ENCODE measurements around the gene TLCD5. TPM values are rescaled to one million over a fixed set of nuclear protein-coding genes. Genes with fewer than 3 reads are reported as not detected.

Gene TLCD5
- total RNA-seq, 1 experiment from 2014 or later = 0.38 TPM

GRCh38 chr11:120336641-120337354 is 11.7 kb downstream of the TLCD5 start:
- peak; percentile 61 for DNase-seq (ENCODE audit: low spot score)

DNA sequence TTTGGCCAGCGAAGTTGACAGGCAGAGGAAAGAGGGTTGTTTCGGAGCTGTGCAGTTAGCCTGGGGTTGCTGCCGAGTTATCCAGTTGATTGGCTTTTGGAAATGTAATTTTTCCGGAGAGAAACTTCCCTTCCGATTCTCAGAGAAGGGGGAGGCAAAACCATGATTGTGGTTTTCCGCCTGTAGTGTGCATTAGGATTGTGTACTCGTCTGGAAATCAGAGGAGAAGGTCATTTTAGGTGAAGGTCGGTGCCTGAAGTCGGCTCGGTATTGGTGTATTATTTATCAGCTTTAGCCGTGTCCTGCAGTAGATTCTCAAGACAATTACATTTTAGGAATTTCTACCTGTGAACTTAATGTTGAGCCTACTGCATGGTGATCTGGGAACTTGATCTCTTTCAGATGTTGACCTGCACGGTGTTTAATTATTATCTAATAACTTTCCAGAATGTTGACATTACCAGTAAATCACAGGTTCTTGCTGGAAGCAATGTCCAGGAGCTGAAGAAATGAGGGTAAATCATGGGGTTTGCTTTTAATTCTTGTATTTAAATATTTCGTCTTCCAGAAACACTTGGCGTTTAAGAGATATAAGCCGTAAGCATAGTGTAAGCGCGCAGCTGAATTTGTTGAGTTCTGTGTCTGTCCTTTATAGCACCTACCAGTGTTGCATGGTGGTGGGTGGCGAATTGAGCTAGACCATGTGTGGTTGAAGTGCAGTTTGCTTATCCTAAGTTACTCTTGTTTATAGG is 12.4 kb downstream of the TLCD5 start:
- DNase-seq (ENCODE audit: low spot score) = peak; percentile 70

GRCh38 chr11:120338107-120338933 is 13.2 kb downstream of the TLCD5 start:
- peak; percentile 53 for DNase-seq (ENCODE audit: low spot score)

- DNase-seq (ENCODE audit: low spot score) = peak; percentile 64
Observed at GRCh38 chr11:120339394-120339890, 14.3 kb downstream of the TLCD5 start.

DNA sequence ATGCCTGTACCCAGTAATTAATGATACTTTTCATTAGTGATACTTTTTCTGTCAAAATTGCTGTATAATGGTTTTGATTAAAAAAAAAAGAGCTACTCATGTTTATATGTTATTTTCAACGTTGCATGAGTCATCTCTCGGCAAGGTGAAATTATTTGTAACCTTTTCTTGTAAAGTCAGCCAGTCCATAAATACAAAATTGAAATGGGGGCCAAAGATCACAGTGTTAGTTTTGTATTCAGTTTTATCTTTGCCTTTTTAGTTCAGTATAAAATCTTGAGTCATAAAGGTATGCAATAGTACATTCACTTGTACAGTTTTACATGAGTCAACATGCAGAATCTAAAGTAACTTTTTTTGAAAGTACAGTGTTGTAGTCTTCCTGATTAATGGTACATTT is 15.4 kb downstream of the TLCD5 start:
- DNase-seq (ENCODE audit: low spot score) = no peak

GRCh38 chr11:120342226-120342625 is 17.1 kb downstream of the TLCD5 start:
- DNase-seq (ENCODE audit: low spot score) = no peak

DNA sequence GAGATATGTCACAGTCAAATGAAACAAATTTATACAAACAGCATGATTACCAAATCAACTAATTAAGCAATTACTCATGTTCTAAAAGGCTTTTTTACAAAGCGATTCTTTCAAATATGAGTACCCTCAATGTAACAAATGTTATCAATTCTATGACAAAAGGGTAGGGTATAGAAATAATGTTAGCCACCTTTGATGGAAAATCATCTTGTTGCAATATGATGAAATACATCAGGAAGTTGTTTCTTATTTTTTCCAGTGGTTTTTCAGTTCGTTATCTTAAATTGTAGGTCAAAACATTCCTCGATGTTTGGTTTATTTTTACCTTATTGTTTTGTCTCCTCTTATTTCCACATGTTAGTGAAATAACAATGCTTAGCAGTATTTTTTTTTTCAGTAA is 17.6 kb downstream of the TLCD5 start:
- DNase-seq (ENCODE audit: low spot score) = no peak

- DNase-seq (ENCODE audit: low spot score) = no peak
Observed at GRCh38 chr11:120343429-120343828, 18.3 kb downstream of the TLCD5 start.

- DNase-seq (ENCODE audit: low spot score) = peak; percentile 83
Observed at GRCh38 chr11:120344302-120345004, 19.4 kb downstream of the TLCD5 start.

DNA sequence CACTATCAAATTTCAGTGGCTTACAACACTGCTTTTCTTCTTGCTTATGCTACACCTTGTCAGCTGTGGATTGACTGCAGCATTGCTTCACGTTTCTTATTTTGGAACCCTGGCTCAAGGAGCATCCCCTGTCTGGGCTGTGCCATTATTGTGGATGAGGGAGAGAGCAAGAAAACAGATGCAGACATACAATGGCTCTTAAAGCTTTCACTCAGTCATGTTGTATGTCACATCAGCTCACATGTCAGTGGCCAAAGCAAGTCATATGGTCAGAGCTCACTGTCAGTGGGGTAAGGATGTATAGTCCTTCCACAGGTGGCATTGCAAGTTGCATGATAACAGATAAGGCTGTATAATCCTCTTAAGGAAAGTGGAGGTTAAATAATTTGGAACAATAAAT is 21.1 kb downstream of the TLCD5 start:
- DNase-seq (ENCODE audit: low spot score) = no peak

DNA sequence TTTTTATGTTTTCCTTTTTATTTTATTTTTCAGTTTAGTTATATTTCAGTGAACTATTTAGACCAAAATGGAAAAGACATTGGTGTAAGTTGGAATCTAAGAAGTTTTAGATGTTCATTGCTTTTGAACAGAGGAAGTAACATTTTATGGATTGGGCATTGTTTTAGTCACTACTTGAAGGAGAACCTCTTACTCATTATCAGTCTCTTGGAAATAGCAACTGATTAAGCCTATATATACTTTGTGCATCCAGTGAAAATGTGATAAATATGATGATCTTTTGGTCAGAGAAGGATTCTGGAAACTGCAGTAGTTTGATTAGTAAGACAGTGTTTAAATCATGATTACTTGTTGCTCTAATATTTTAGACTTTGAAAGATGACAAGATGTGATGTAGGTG is 25.5 kb downstream of the TLCD5 start:
- DNase-seq (ENCODE audit: low spot score) = no peak

DNA sequence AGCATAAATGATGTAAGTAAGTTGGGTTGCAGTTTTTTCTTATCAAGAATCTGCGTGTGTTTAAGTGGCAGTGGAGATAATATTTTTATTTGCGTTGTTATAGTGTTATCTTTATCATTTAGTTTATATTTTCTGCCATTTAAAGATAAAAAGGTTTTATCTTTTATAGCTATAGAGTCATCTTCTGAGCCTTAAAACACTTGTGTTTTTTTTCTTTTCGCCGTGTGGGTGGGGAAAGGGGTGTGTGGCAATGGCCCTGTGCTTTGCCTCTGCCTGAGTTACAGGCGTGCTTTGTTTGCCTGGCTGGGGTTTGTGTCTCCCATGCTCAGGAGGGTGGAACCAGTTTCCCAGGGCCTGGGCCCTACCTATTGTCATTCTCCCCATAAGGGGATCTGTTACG is 27.3 kb downstream of the TLCD5 start:
- DNase-seq (ENCODE audit: low spot score) = no peak

DNA sequence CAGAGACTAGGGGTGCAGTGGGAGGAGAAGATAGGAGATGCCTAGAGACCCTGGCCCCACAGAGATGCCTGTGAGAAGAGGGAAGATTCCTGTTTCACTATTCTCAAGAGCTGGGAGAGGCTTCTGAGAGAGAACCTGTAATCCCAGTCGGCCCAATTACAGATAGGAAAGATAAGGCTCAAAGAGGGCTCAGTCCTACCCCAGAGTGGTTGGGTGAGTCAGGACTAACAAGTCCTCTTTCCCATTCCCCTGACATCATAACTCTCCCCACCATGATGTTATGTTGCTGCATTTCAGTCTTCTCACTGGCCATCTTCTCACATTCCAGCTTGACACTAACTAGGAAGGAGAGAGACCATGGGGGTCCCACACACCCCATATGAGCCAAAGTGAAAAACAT is 29.0 kb downstream of the TLCD5 start:
- no peak for DNase-seq (ENCODE audit: low spot score)

GRCh38 chr11:120354779-120355178 is 29.7 kb downstream of the TLCD5 start:
- DNase-seq (ENCODE audit: low spot score) = no peak

DNA sequence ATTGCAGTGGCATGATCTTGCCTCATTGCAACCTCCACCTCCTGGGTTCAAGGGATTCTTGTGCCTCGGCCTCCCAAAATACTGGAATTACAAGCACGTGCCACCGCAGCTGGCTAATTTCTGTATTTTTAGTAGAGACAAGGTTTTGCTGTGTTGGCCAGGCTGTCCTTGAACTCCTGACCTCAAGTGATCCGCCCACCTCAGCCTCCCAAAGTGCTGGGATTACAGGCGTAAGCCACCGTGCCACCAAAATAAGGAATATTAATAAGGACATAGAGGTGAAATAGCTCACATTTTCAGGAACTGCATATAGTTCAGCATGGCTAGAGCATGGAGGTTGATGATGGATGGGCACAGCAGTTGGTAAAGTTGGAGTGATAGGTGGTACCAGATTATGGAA is 32.5 kb downstream of the TLCD5 start:
- no peak for DNase-seq (ENCODE audit: low spot score)

DNA sequence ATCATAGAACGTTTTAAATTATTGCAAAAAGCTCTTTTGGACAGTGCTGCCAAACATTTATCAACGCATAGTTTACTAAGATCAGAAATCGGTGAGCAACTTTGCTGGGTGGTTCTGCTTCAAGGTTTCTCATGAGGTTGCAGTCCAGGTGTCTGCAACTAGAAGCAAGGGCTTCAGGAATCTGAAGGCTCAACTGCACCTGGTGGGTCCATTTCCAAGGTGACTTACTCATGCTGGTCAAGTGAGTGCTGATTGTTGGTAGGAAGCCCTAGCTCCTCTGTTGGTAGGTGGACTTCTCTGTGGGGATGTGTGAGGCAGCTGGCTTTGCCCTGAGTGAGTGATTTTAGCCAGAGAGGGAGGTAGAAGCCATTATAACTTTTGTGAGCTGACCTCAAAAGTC is 33.6 kb downstream of the TLCD5 start:
- no peak for DNase-seq (ENCODE audit: low spot score)

- no peak for DNase-seq (ENCODE audit: low spot score)
Observed at GRCh38 chr11:120363436-120363835, 38.3 kb downstream of the TLCD5 start.

- no peak for DNase-seq (ENCODE audit: low spot score)
Observed at GRCh38 chr11:120365512-120365911, 40.4 kb downstream of the TLCD5 start.

DNA sequence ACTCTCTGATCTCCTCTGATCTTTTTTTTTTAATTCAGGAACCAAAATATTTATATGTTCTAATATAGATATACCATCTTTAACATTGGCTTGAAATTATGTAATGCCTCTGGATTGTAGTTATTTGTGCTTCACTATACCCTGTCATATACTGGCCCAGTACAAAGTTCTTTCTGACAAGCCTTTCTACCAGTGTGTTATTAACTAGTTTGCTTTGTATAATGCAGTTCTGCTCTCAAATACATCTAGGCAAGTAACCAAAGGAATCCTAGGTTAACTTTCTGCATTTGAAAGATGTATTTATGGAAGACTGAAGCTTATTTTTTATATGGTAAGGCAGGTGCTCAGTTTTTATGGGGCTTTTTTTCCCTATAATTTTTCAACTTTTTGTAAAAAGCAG is 47.2 kb downstream of the TLCD5 start:
- no peak for DNase-seq (ENCODE audit: low spot score)

- DNase-seq (ENCODE audit: low spot score) = no peak
Observed at GRCh38 chr11:120375076-120375475, 50.0 kb downstream of the TLCD5 start.

DNA sequence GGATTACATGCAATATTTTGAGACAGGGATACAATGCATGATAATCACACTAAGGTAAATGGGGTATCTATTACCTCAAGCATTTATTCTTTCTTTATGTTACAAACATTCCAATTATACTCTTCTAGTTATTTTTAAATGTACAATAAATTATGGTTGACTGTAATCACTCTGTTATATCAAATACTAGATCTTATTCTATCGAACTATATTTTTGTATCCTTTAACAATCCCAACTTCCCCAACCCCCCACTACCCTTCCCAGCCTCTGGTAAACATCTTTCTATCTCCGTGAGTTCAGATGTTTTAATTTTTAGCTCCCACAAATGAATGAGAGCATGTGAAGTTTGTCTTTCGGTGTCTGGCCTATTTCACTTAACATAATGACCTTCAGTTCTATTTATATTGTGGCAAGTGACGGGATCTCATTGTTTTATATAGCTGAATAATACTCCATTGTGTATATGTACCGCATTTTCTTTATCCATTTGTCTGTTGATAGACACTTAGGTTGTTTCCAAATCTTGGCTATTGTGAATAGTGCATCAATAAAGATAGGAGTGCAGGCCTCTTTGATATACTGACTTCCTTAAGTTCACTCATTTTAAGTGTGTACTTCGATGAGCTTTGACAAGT is 51.6 kb downstream of the TLCD5 start:
- DNase-seq (ENCODE audit: low spot score) = no peak

Measured in HT-29 (cell line).